Activated T-cell treated with anti-CD3 and anti-CD28 coated beads for 48 hours (primary cell): ENCODE measurements around the gene LMCD1.

ENCODE experiments used
- DNase-seq: peaks from one replicate; pipeline ENCODE4 v3.0.0-alpha.2; 2020; ENCODE audit warnings: low read depth

The LMCD1 gene

GRCh38 chr3:8501371-8502131, at the start of gene LMCD1:
Gene LMCD1 (plus strand): TSS chr3:8501823. CDS start chr3:8501939, 116 bp downstream.
- DNase-seq = peak; percentile 79

GRCh38 chr3:8452112-8452511, 49.5 kb upstream of the LMCD1 start:
- DNase-seq = no peak

- DNase-seq = no peak
Observed at GRCh38 chr3:8453153-8453552, 48.5 kb upstream of the LMCD1 start.

GRCh38 chr3:8455526-8456411, 45.9 kb upstream of the LMCD1 start:
- no peak for DNase-seq

GRCh38 chr3:8456412-8456811, 45.2 kb upstream of the LMCD1 start:
- DNase-seq = no peak

GRCh38 chr3:8457039-8457438, 44.6 kb upstream of the LMCD1 start:
- no peak for DNase-seq

GRCh38 chr3:8458238-8458661, 43.4 kb upstream of the LMCD1 start:
- DNase-seq = no peak

- DNase-seq = no peak
Observed at GRCh38 chr3:8458711-8459110, 42.9 kb upstream of the LMCD1 start.

- DNase-seq = no peak
Observed at GRCh38 chr3:8460050-8460708, 41.4 kb upstream of the LMCD1 start.

GRCh38 chr3:8460815-8461456, 40.7 kb upstream of the LMCD1 start:
- no peak for DNase-seq

GRCh38 chr3:8464668-8465067, 37.0 kb upstream of the LMCD1 start:
- no peak for DNase-seq

GRCh38 chr3:8466526-8466925, 35.1 kb upstream of the LMCD1 start:
- DNase-seq = no peak

GRCh38 chr3:8470801-8471200, 30.8 kb upstream of the LMCD1 start:
- DNase-seq = no peak

GRCh38 chr3:8472549-8472948, 29.1 kb upstream of the LMCD1 start:
- DNase-seq = no peak

- no peak for DNase-seq
Observed at GRCh38 chr3:8473029-8473428, 28.6 kb upstream of the LMCD1 start.

- no peak for DNase-seq
Observed at GRCh38 chr3:8473990-8474389, 27.6 kb upstream of the LMCD1 start.

- DNase-seq = no peak
Observed at GRCh38 chr3:8474991-8475390, 26.6 kb upstream of the LMCD1 start.

GRCh38 chr3:8480699-8481098, 20.9 kb upstream of the LMCD1 start:
- no peak for DNase-seq

- DNase-seq = no peak
Observed at GRCh38 chr3:8481380-8481779, 20.2 kb upstream of the LMCD1 start.

- DNase-seq = no peak
Observed at GRCh38 chr3:8482263-8482662, 19.4 kb upstream of the LMCD1 start.

GRCh38 chr3:8482960-8483665, 18.5 kb upstream of the LMCD1 start:
- no peak for DNase-seq
